H1 (cell line): Measurements from ENCODE around the gene ST3GAL3. TPM values are rescaled to one million over a fixed set of nuclear protein-coding genes. Genes with fewer than 3 reads are reported as not detected.

Experiments used
- BCL11A ChIP-seq, 2 experiments: IDR thresholded peaks; one replicate each; pipeline ENCODE4 v1.6.1; 2011; ENCODE audit warnings: low read depth in 2 of 2, low read length in 2 of 2, mild to moderate bottlenecking in 2 of 2
- RXRA ChIP-seq: IDR thresholded peaks from 2 replicates; pipeline ENCODE4 v1.6.1; 2011; ENCODE audit warnings: low read depth, mild to moderate bottlenecking, low read length, moderate library complexity; ENCODE audit not compliant: insufficient read depth
- polyA plus RNA-seq, 7 experiments: library from polyadenylated mRNA; depleted of rRNA in 3 of 7; stranded (reverse) in 5 of 7; unstranded in 2 of 7; fragments of >200 nt in 5 of 7; fragments of 200-250 nt in 2 of 7; gene quantifications; 1 replicate in 5 of 7; 2 replicates in 1 of 7; 4 replicates in 1 of 7; pipeline versions ENCODE4 v1.2.1 to v1.2.3, GENCODE V29; 2011 to 2013; ENCODE audit warnings: missing spikeins in 2 of 7, mixed read lengths in 2 of 7
- total RNA-seq: library from RNA; stranded (reverse); fragmentation: NEBNext Ultra II Directional; extraction: Animal tissue kit (Norgen Biotek cat#: 25700); gene quantifications from 2 replicates; pipeline ENCODE4 v1.2.1, GENCODE V29; 2021
- TF ChIP-seq, protein P1 (sequence below): IDR thresholded peaks from 2 replicates; pipeline ENCODE4 v1.6.1; 2011; ENCODE audit warnings: low read length, improper control_type of control experiment

ST3GAL3 gene
- total and polyA plus RNA-seq, 2 of the 8 experiments (the other 6 are each of a cell fraction or from before 2014, with no cell fraction given), result 6.8 to 7.0 TPM

DNA sequence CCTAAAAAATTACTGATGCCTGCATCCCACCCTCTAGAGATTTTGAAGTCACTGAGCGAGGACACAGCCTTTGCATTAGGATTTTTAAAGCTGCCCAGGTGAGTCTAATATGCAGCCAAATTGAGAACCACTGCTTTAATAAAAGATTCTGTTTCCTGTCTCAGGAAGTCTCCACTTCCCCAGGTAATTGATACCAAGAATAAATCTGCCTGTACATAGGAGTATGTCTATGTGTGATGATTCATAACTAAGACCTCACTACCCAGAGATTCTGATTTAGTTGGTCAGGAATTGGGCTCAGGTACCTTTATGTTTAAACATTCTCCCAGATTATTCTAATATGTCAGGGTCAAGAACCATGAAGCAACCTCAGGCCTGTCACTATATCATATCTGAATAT is 117.5 kb downstream of the ST3GAL3 start (continued):
- TF ChIP-seq, protein P1, sequence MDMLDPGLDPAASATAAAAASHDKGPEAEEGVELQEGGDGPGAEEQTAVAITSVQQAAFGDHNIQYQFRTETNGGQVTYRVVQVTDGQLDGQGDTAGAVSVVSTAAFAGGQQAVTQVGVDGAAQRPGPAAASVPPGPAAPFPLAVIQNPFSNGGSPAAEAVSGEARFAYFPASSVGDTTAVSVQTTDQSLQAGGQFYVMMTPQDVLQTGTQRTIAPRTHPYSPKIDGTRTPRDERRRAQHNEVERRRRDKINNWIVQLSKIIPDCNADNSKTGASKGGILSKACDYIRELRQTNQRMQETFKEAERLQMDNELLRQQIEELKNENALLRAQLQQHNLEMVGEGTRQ, result no peak
- TF ChIP-seq BCL11A (IDR thresholded peaks at IDR 0.05; ENCODE audit: low read depth in 2 of 2, low read length in 2 of 2), result no peak
- no peak for TF ChIP-seq RXRA
